ENCODE measurements around the gene KRTAP5-4. TPM values are rescaled to one million over a fixed set of nuclear protein-coding genes. Genes with fewer than 3 reads are reported as not detected.
A peak's percentile ranks its signal among the peaks of the same experiment; 100 is the strongest.
"Not testable (repeated sequence)": the region's sequence is repeated elsewhere in the genome, so short reads cannot be mapped to it uniquely, and the experiment has no call there.

The KRTAP5-4 gene
- polyA plus RNA-seq, 4 donors, result not detected

DNA sequence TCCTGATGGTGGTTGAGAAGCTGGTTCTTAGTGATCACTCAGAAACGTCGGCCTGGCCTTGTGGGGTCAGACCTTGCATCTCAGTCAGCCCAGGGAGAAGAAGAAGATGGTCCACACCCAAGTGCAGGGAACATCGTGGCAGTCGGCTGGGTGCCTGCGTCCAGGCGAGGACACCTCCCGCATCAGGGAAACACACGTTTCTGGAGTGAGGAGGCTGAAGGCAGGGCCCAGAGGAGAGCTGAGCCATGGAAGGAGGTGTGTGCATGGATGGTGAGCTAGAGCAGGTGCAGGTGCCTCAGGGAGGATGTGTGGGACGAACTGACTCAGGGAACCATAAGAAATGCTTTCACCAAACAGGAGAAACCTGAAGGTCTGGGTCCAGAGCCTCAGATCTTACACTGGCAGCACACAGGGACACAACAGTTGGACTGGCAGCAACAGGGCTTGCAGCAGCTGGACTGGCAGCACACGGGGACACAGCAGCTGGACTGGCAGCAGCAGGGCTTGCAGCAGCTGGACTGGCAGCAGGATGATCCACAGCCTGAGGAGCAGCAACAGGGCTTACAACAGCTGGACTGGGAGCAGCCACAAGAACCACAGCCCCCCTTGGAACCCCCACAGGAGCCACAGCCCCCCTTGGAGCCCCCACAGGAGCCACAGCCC lies 24.5 kb downstream of the KRTAP5-4 start:
- DNase-seq (no peak), FAIRE-seq (no peak)
- Histone ChIP-seq H3K27ac (ENCODE audit: low read depth in 1 of 3, low read length in 2 of 3) (no peak overlapping the region), H3K36me3 (ENCODE audit: control insufficient read depth in 3 of 3, insufficient read depth in 2 of 3, low read depth in 1 of 3, low read length in 3 of 3) (no peaks in the 10 kb centered on the region), H3K9me3 (ENCODE audit: control insufficient read depth in 2 of 2, insufficient read depth in 1 of 2, low read depth in 1 of 2, low read length in 1 of 2) (no peaks in the 10 kb centered on the region), H3K27me3 (ENCODE audit: control insufficient read depth in 3 of 3, insufficient read depth in 3 of 3, low read length in 3 of 3) (peaks cover 0 to 6% (median 0%) of the 10 kb centered on the region in 3 donors), H3K4me3 (ENCODE audit: low read depth in 1 of 3, low read length in 3 of 3) (no peak overlapping the region), H3K4me1 (ENCODE audit: control insufficient read depth in 3 of 3, insufficient read depth in 2 of 3, low read depth in 1 of 3, low read length in 2 of 3) (peaks cover 0 to 9% (median 0%) of the 10 kb centered on the region in 3 donors)
- 74 to 80% (median 74%) methylated on average over 10 of the region's 10 CpGs for WGBS, 3 donors

DNA sequence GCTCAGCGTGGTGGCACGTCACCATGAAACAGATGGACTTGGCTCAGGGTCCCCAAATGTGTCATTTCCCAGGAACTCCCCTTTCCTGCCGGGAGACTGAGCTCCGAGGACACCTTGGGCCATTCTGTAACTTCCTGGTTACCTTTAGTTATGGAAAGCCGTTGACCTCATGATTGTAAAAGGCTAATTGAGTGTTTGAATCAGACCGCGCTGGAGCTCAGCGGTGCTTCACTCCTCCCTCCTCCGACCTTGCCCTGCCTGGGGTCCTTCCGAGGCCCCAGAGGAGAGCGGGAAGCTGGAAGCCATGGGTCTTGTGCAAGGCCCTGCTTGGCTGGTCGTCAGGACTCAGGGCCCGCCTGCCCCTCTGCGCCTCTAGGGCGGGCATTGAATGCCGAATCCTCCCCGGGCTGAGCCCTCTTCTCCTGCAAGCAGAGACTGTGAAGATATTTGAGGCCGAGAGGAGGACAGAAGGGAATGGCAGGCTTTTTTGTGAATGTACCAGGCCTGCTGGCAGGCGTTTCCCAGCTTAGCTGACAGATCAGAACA lies 25.3 kb downstream of the KRTAP5-4 start:
- not testable (repeated sequence) for H3K9me3 ChIP-seq (ENCODE audit: control insufficient read depth in 2 of 2, insufficient read depth in 1 of 2, low read depth in 1 of 2, low read length in 1 of 2); H3K4me3 ChIP-seq (ENCODE audit: low read depth in 1 of 3, low read length in 3 of 3); H3K36me3 ChIP-seq (ENCODE audit: control insufficient read depth in 3 of 3, insufficient read depth in 2 of 3, low read depth in 1 of 3, low read length in 3 of 3); H3K27me3 ChIP-seq (ENCODE audit: control insufficient read depth in 3 of 3, insufficient read depth in 3 of 3, low read length in 3 of 3); H3K27ac ChIP-seq (ENCODE audit: low read depth in 1 of 3, low read length in 2 of 3); FAIRE-seq; H3K4me1 ChIP-seq (ENCODE audit: control insufficient read depth in 3 of 3, insufficient read depth in 2 of 3, low read depth in 1 of 3, low read length in 2 of 3)
- 32 to 53% (median 41%) methylated on average over 19 of the region's 19 CpGs for WGBS, 3 donors
- DNase-seq, result peak; percentile 66 to 68

- whole genome bisulfite sequencing, 3 donors, result 33 to 41% (median 37%) methylated on average over 11 of the region's 11 CpGs
- H3K4me1 ChIP-seq (ENCODE audit: control insufficient read depth in 3 of 3, insufficient read depth in 2 of 3, low read depth in 1 of 3, low read length in 2 of 3); DNase-seq; H3K27ac ChIP-seq (ENCODE audit: low read depth in 1 of 3, low read length in 2 of 3); H3K4me3 ChIP-seq (ENCODE audit: low read depth in 1 of 3, low read length in 3 of 3); FAIRE-seq; H3K36me3 ChIP-seq (ENCODE audit: control insufficient read depth in 3 of 3, insufficient read depth in 2 of 3, low read depth in 1 of 3, low read length in 3 of 3); H3K9me3 ChIP-seq (ENCODE audit: control insufficient read depth in 2 of 2, insufficient read depth in 1 of 2, low read depth in 1 of 2, low read length in 1 of 2); H3K27me3 ChIP-seq (ENCODE audit: control insufficient read depth in 3 of 3, insufficient read depth in 3 of 3, low read length in 3 of 3): not testable (repeated sequence)
Measured at GRCh38 chr11:1595994-1596575, 25.9 kb downstream of the KRTAP5-4 start.

DNA sequence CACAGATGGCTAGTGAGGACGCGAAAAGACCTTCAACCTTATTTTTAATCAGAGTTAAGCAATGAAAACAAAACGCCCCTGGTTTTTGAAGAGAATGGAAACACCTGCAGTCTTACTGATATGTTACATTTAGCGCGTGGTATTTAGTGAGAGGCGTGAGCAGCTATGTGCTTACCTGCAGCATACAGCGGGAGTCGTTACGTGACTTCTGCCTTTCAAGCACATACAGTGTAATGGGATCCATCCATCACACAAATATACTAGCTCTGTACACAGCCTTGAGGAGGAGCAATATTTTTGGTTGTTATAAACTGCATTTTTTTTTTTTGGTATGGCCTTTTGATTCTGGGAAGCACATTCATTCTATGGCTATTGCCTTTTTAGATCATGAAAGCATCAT lies 29.3 kb downstream of the KRTAP5-4 start:
- DNase-seq, result no peak
- WGBS, 3 donors, result 76 to 80% (median 77%) methylated on average over 9 of the region's 9 CpGs
- Histone ChIP-seq H3K4me1 (ENCODE audit: control insufficient read depth in 3 of 3, insufficient read depth in 2 of 3, low read depth in 1 of 3, low read length in 2 of 3) (peaks cover 0 to 5% (median 0%) of the 10 kb centered on the region in 3 donors), H3K27ac (ENCODE audit: low read depth in 1 of 3, low read length in 2 of 3) (no peak overlapping the region), H3K4me3 (ENCODE audit: low read depth in 1 of 3, low read length in 3 of 3) (no peak overlapping the region), H3K9me3 (ENCODE audit: control insufficient read depth in 2 of 2, insufficient read depth in 1 of 2, low read depth in 1 of 2, low read length in 1 of 2) (no peaks in the 10 kb centered on the region), H3K27me3 (ENCODE audit: control insufficient read depth in 3 of 3, insufficient read depth in 3 of 3, low read length in 3 of 3) (peaks cover 0 to 4% (median 0%) of the 10 kb centered on the region in 3 donors), H3K36me3 (ENCODE audit: control insufficient read depth in 3 of 3, insufficient read depth in 2 of 3, low read depth in 1 of 3, low read length in 3 of 3) (no peaks in the 10 kb centered on the region)
- no peak for FAIRE-seq

GRCh38 chr11:1589996-1590395 lies 31.9 kb downstream of the KRTAP5-4 start:
- no peak overlapping the region for H3K4me3 ChIP-seq (ENCODE audit: low read depth in 1 of 3, low read length in 3 of 3)
- no peaks in the 10 kb centered on the region for H3K4me1 ChIP-seq (ENCODE audit: control insufficient read depth in 3 of 3, insufficient read depth in 2 of 3, low read depth in 1 of 3, low read length in 2 of 3)
- peaks cover 0 to 5% (median 0%) of the 10 kb centered on the region in 3 donors for H3K36me3 ChIP-seq (ENCODE audit: control insufficient read depth in 3 of 3, insufficient read depth in 2 of 3, low read depth in 1 of 3, low read length in 3 of 3)
- WGBS, 3 donors, result 93 to 97% (median 95%) methylated on average over 6 of the region's 6 CpGs
- H3K27me3 ChIP-seq (ENCODE audit: control insufficient read depth in 3 of 3, insufficient read depth in 3 of 3, low read length in 3 of 3), result peaks cover 0 to 4% (median 0%) of the 10 kb centered on the region in 3 donors
- no peak overlapping the region for H3K27ac ChIP-seq (ENCODE audit: low read depth in 1 of 3, low read length in 2 of 3)
- DNase-seq (no peak), FAIRE-seq (no peak)
- no peaks in the 10 kb centered on the region for H3K9me3 ChIP-seq (ENCODE audit: control insufficient read depth in 2 of 2, insufficient read depth in 1 of 2, low read depth in 1 of 2, low read length in 1 of 2)

DNA sequence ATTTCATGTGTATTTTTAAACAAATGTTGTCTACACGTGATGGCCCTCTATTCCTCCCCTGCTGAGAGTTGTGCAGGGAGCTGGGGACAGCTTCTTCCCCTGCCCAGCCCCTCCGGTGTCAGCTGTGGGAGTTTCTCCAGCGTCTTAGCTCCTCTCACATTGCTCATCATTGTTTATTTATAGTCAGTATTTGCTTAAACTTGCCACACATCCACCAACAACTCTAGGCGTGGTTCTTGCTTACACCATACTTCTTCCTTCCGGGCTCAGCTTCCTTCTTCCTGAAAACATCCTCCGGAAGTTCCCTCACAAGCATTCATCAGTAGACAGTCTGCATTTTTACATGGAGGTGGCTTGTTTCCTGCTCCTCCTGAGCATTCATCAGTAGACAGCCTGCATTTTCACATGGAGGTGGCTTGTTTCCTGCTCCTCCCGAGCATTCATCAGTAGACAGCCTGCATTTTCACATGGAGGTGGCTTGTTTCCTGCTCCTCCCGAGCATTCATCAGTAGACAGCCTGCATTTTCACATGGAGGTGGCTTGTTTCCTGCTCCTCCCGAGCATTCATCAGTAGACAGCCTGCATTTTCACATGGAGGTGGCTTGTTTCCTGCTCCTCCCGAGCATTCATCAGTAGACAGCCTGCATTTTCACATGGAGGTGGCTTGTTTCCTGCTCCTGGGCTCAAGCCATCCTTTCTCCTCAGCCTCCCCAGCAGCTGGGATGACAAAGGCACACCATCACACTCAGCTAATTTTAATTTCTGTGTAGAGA lies 32.6 kb downstream of the KRTAP5-4 start:
- WGBS, 3 donors, result 31 to 56% (median 33%) methylated on average over 8 of the region's 10 CpGs
- H3K36me3 ChIP-seq (ENCODE audit: control insufficient read depth in 3 of 3, insufficient read depth in 2 of 3, low read depth in 1 of 3, low read length in 3 of 3); H3K9me3 ChIP-seq (ENCODE audit: control insufficient read depth in 2 of 2, insufficient read depth in 1 of 2, low read depth in 1 of 2, low read length in 1 of 2); FAIRE-seq; H3K4me1 ChIP-seq (ENCODE audit: control insufficient read depth in 3 of 3, insufficient read depth in 2 of 3, low read depth in 1 of 3, low read length in 2 of 3); H3K4me3 ChIP-seq (ENCODE audit: low read depth in 1 of 3, low read length in 3 of 3); H3K27ac ChIP-seq (ENCODE audit: low read depth in 1 of 3, low read length in 2 of 3); DNase-seq; H3K27me3 ChIP-seq (ENCODE audit: control insufficient read depth in 3 of 3, insufficient read depth in 3 of 3, low read length in 3 of 3): not testable (repeated sequence)

- Histone ChIP-seq H3K27ac (ENCODE audit: low read depth in 1 of 3, low read length in 2 of 3) (no peak overlapping the region), H3K4me1 (ENCODE audit: control insufficient read depth in 3 of 3, insufficient read depth in 2 of 3, low read depth in 1 of 3, low read length in 2 of 3) (no peaks in the 10 kb centered on the region), H3K36me3 (ENCODE audit: control insufficient read depth in 3 of 3, insufficient read depth in 2 of 3, low read depth in 1 of 3, low read length in 3 of 3) (peaks cover 0 to 5% (median 0%) of the 10 kb centered on the region in 3 donors), H3K4me3 (ENCODE audit: low read depth in 1 of 3, low read length in 3 of 3) (no peak overlapping the region), H3K9me3 (ENCODE audit: control insufficient read depth in 2 of 2, insufficient read depth in 1 of 2, low read depth in 1 of 2, low read length in 1 of 2) (peaks cover 0 to 3% of the 10 kb centered on the region in 2 donors), H3K27me3 (ENCODE audit: control insufficient read depth in 3 of 3, insufficient read depth in 3 of 3, low read length in 3 of 3) (no peaks in the 10 kb centered on the region)
- DNase-seq (no peak), FAIRE-seq (no peak)
- WGBS, 3 donors, result 73 to 82% (median 82%) methylated on average over 2 of the region's 2 CpGs
Measured at GRCh38 chr11:1586699-1587098, 35.2 kb downstream of the KRTAP5-4 start.

DNA sequence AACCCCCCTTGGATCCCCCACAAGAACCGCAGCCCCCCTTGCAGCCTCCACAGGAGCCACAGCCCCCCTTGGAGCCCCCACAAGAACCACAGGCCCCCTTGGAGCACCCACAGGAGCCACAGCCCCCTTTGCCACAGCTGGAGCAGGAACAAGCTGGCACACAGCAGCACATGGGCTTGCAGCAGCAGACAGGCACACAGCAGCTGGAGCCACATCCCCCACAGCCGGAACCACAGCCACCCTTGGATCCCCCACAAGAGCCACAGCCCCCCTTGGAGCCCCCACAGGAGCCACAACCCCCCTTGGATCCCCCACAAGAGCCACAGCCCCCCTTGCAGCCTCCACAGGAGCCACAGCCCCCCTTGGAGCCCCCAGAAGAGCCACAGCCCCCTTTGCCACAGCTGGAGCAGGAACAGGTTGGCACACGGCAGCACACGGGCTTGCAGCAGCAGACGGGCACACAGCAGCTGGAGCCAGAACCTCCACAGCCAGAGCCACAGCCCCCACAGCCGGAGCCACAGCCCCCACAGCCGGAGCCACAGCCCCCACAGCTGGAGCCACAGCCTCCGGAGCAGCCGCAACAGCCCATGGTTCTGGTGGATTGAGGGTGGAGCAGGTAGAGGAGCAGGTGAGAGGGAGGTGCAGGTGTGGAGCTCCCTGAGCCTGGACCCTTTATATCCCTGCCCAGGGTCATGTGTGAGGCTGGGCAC lies 37.1 kb downstream of the KRTAP5-4 start, which contains the start of gene KRTAP5-1:
Gene KRTAP5-1, minus strand, starts transcription at position 623 of the 710 bp plus-strand sequence. Its CDS starts 34 bp downstream, at position 589.
- not testable (repeated sequence) for H3K4me1 ChIP-seq (ENCODE audit: control insufficient read depth in 3 of 3, insufficient read depth in 2 of 3, low read depth in 1 of 3, low read length in 2 of 3); FAIRE-seq; H3K27ac ChIP-seq (ENCODE audit: low read depth in 1 of 3, low read length in 2 of 3); H3K36me3 ChIP-seq (ENCODE audit: control insufficient read depth in 3 of 3, insufficient read depth in 2 of 3, low read depth in 1 of 3, low read length in 3 of 3); H3K27me3 ChIP-seq (ENCODE audit: control insufficient read depth in 3 of 3, insufficient read depth in 3 of 3, low read length in 3 of 3); H3K4me3 ChIP-seq (ENCODE audit: low read depth in 1 of 3, low read length in 3 of 3); DNase-seq
- 58 to 88% (median 66%) methylated on average over 7 to 9 of the region's 9 CpGs for WGBS, 3 donors
- H3K9me3 ChIP-seq (ENCODE audit: control insufficient read depth in 2 of 2, insufficient read depth in 1 of 2, low read depth in 1 of 2, low read length in 1 of 2), result peaks cover 0 to 12% of the 10 kb centered on the region in 2 donors

All from small intestine (tissue), 7 donors.